HCT116 (cell line): ENCODE results near the gene APP. TPM values are rescaled to one million over a fixed set of nuclear protein-coding genes. Genes with fewer than 3 reads are reported as not detected.

Experiments used
- ATAC-seq: fragments of 200-7000 bp; cut with Tn5 transposase; 2 replicates; pipeline ENCODE4 v1.9.1; 2020; ENCODE audit warnings: mild to moderate bottlenecking, moderate library complexity
- BruUV-seq: library from RNA; stranded (reverse); fragments of 400-500 nt; replicated peaks from 2 replicates; lab custom pipeline; 2021; lab: Mats Ljungman, UMichigan
- CTCF ChIA-PET: fragments of 300-600 bp; sonication (Branson Sonifier 250); formaldehyde crosslinking; loops from one replicate; lab custom pipeline; 2021; ENCODE audit warnings: antibody characterized with exemption; lab: Charles Lee
- POLR2A ChIA-PET: fragments of 300-600, 350-600 bp; sonication (Branson Sonifier 250); formaldehyde crosslinking; loops from one replicate; lab custom pipeline; 2021; ENCODE audit warnings: antibody characterized with exemption; lab: Charles Lee
- RAD21 ChIA-PET, 2 experiments: fragments of 300-600 bp; sonication (Branson Sonifier 250); formaldehyde crosslinking; loops; one replicate each; lab custom pipeline; 2023; ENCODE audit warnings: low total read pairs in 2 of 2; ENCODE audit not compliant: uncharacterized antibody in 2 of 2, unreplicated experiment in 2 of 2, low non-redundant PET in 1 of 2; lab: Charles Lee
- DNase-seq: peaks from one replicate; pipeline ENCODE4 v3.0.0-alpha.2; 2010; ENCODE audit warnings: low read depth, low spot score
- H2AFZ ChIP-seq: fragments of 200-600 bp; shearing (Covaris generic), sonication (generic); 2 replicates; pipeline ENCODE4 v1.6.1; 2017; ENCODE audit warnings: low read depth, mixed run types, mixed read lengths, antibody characterized with exemption, low read length; ENCODE audit not compliant: poor library complexity, severe bottlenecking
- H3K27ac ChIP-seq: 2 replicates; pipeline ENCODE4 v1.5.1; 2012; ENCODE audit warnings: low read depth, low read length
- H3K27me3 ChIP-seq: fragments of 200-600 bp; sonication (generic); 2 replicates; pipeline ENCODE4 v1.6.1; 2016; ENCODE audit warnings: mixed run types, low read length, mixed read lengths; ENCODE audit not compliant: insufficient read depth
- H3K36me3 ChIP-seq, 2 experiments: fragments of 200-500 bp in 1 of 2; fragments of 200-600 bp in 1 of 2; sonication (Bioruptor generic) in 1 of 2; sonication (generic) in 1 of 2; 2 replicates each; pipeline versions ENCODE4 v1.5.1 to v1.6.1; 2014 to 2016; ENCODE audit warnings: low read length in 2 of 2, inconsistent platforms in 1 of 2, mixed read lengths in 1 of 2, mixed run types in 1 of 2; ENCODE audit not compliant: insufficient read depth in 2 of 2, control insufficient read depth in 1 of 2
- H3K4me1 ChIP-seq, 2 experiments: fragments of 200-600 bp in 1 of 2; sonication (generic) in 1 of 2; 2 replicates each; pipeline versions ENCODE4 v1.5.1 to v1.6.1; 2012 to 2017; ENCODE audit warnings: low read length in 2 of 2, inconsistent platforms in 1 of 2, mild to moderate bottlenecking in 1 of 2, mixed read lengths in 1 of 2, mixed run types in 1 of 2, moderate library complexity in 1 of 2; ENCODE audit not compliant: insufficient read depth in 2 of 2, control insufficient read depth in 1 of 2
- H3K4me2 ChIP-seq: fragments of 200-600 bp; sonication (generic); 2 replicates; pipeline ENCODE4 v1.6.1; 2017; ENCODE audit warnings: mixed run types, low read length, mixed read lengths
- H3K4me3 ChIP-seq, 2 experiments: fragments of 200-600 bp in 1 of 2; sonication (generic) in 1 of 2; replicated peaks in 1 of 2; 2 replicates each; pipeline ENCODE4 v1.5.1; 2011 to 2016; ENCODE audit warnings: low read length in 2 of 2, control low read depth in 1 of 2, low read depth in 1 of 2, mild to moderate bottlenecking in 1 of 2, mixed read lengths in 1 of 2, mixed run types in 1 of 2
- H3K79me2 ChIP-seq: fragments of 200-600 bp; sonication (generic); 2 replicates; pipeline ENCODE4 v1.6.1; 2017; ENCODE audit warnings: mild to moderate bottlenecking, mixed run types, low read length, moderate library complexity, mixed read lengths; ENCODE audit not compliant: insufficient read depth
- H3K9ac ChIP-seq: fragments of 200-600 bp; sonication (generic); 2 replicates; pipeline ENCODE4 v1.6.1; 2016; ENCODE audit warnings: low read length, mixed read lengths
- H3K9me2 ChIP-seq: fragments of 200-600 bp; sonication (generic), shearing (Covaris generic); 2 replicates; pipeline ENCODE4 v1.6.1; 2017; ENCODE audit warnings: mixed run types, mild to moderate bottlenecking, moderate library complexity; ENCODE audit not compliant: insufficient read depth
- H3K9me3 ChIP-seq, 2 experiments: fragments of 200-500 bp in 1 of 2; fragments of 200-600 bp in 1 of 2; sonication (Bioruptor generic) in 1 of 2; sonication (generic) in 1 of 2; 2 replicates each; pipeline ENCODE4 v1.6.1; 2014 to 2017; ENCODE audit warnings: low read length in 2 of 2, mixed read lengths in 2 of 2, inconsistent platforms in 1 of 2, low read depth in 1 of 2, mild to moderate bottlenecking in 1 of 2, mixed run types in 1 of 2, moderate library complexity in 1 of 2; ENCODE audit not compliant: control insufficient read depth in 1 of 2, insufficient read depth in 1 of 2
- H4K20me1 ChIP-seq: fragments of 200-600 bp; sonication (generic), shearing (Covaris generic); 2 replicates; pipeline ENCODE4 v1.6.1; 2017; ENCODE audit warnings: mixed run types, mild to moderate bottlenecking, moderate library complexity; ENCODE audit not compliant: insufficient read depth
- EGR1 ChIP-seq: IDR thresholded peaks from 2 replicates; pipeline ENCODE4 v1.6.1; 2012; ENCODE audit warnings: low read depth
- EZH2 ChIP-seq: fragments of 200-600 bp; sonication (generic); IDR thresholded peaks from 2 replicates; pipeline ENCODE4 v1.6.1; 2017; ENCODE audit warnings: antibody characterized with exemption, mixed run types
- RAD21 ChIP-seq: IDR thresholded peaks from 2 replicates; pipeline ENCODE4 v1.6.1; 2012; ENCODE audit warnings: low read depth, mild to moderate bottlenecking
- ZNF274 ChIP-seq: fragments of 200-500 bp; sonication (Bioruptor generic); IDR thresholded peaks from 2 replicates; pipeline ENCODE4 v1.6.1; 2014; ENCODE audit warnings: mild to moderate bottlenecking, low read depth, low read length, inconsistent platforms
- intact Hi-C: fragments of 100-400 bp; cut with micrococcal nuclease; formaldehyde crosslinking; loops from 2 replicates; pipeline ENCODE4 v1.10.0; 2022
- total RNA-seq: library from RNA; stranded (reverse); gene quantifications from one replicate; pipeline ENCODE4 v1.2.1, GENCODE V29; 2021; ENCODE audit not compliant: unreplicated experiment
- TF ChIP-seq, protein P1 (sequence below): IDR thresholded peaks from 2 replicates; pipeline ENCODE4 v1.6.1; 2012; ENCODE audit warnings: low read depth

Gene APP
- total RNA-seq, 1 experiment from 2014 or later = 267 TPM

DNA sequence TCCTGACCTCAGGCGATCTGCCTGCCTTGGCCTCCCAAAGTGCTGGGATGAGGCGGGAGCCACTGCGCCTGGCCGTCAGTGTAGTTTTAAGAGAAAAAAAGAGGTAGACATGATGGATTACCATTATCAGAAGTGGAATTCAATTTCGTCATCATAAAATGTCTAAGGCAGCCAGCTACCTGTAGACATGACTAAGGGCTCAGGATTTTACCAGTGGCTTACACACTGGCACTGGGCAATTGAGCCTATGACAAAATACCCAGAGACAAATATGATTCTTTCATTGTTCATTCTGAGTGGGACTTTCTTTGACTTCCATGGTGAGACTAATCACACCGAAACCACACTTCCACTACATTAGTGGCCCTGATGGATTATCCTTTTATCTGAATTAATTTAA lies 254.3 kb downstream of the APP start:
- RAD21 ChIA-PET = no interaction called here
- Histone ChIP-seq H3K36me3 (no peaks in the 10 kb centered on the region), H3K4me1 (no peaks in the 10 kb centered on the region), H3K27ac (no peak overlapping the region), H4K20me1 (no peaks in the 10 kb centered on the region), H3K9me3 (no peaks in the 10 kb centered on the region), H2AFZ (no peak overlapping the region), H3K9ac (no peak overlapping the region), H3K27me3 (no peaks in the 10 kb centered on the region), H3K4me3 (no peak overlapping the region), H3K4me2 (no peak overlapping the region), H3K9me2 (no peaks in the 10 kb centered on the region), H3K79me2 (peaks cover 5% of the 10 kb centered on the region; the same call in 1 of the 2 replicates)
- ATAC-seq = no peak
- CTCF ChIA-PET = no interaction called here
- BruUV-seq = no TSS peak
- intact Hi-C loops = no loop called here
- TF ChIP-seq EZH2 = no peak
- POLR2A ChIA-PET = no interaction called here
- no peak for DNase-seq

DNA sequence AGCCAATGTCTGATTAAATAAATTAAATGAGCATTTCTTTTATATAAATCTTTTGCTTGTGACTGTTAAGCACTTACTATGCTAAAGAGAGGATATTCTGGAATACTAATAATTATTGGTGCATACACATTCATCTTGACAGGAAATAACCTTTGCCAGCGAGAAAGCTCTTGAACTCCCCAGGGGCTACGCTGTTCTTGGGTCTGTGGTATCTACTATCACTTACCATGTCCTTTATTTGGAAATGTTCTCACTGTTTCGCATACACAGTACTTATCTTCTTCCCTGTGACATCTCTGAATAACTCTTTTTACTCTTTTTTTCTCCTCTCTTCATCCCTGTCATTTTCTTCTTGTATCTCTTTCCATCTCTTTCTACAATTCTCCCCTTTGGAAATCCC lies 257.1 kb downstream of the APP start:
- Histone ChIP-seq H3K4me3 (no peak overlapping the region), H3K4me2 (no peak overlapping the region), H2AFZ (no peak overlapping the region), H3K27me3 (no peaks in the 10 kb centered on the region), H3K36me3 (peaks cover 0 to 4% of the 10 kb centered on the region in 2 experiments; a peak in 1 of 4 replicates), H3K4me1 (no peaks in the 10 kb centered on the region)
- intact Hi-C loops = no loop called here
- BruUV-seq = no TSS peak
- ATAC-seq = no peak
- RAD21 ChIA-PET = no interaction called here
- no peak for DNase-seq
- CTCF ChIA-PET = no interaction called here
- no peak for TF ChIP-seq RAD21
- no peak for TF ChIP-seq ZNF274
- TF ChIP-seq, protein P1, sequence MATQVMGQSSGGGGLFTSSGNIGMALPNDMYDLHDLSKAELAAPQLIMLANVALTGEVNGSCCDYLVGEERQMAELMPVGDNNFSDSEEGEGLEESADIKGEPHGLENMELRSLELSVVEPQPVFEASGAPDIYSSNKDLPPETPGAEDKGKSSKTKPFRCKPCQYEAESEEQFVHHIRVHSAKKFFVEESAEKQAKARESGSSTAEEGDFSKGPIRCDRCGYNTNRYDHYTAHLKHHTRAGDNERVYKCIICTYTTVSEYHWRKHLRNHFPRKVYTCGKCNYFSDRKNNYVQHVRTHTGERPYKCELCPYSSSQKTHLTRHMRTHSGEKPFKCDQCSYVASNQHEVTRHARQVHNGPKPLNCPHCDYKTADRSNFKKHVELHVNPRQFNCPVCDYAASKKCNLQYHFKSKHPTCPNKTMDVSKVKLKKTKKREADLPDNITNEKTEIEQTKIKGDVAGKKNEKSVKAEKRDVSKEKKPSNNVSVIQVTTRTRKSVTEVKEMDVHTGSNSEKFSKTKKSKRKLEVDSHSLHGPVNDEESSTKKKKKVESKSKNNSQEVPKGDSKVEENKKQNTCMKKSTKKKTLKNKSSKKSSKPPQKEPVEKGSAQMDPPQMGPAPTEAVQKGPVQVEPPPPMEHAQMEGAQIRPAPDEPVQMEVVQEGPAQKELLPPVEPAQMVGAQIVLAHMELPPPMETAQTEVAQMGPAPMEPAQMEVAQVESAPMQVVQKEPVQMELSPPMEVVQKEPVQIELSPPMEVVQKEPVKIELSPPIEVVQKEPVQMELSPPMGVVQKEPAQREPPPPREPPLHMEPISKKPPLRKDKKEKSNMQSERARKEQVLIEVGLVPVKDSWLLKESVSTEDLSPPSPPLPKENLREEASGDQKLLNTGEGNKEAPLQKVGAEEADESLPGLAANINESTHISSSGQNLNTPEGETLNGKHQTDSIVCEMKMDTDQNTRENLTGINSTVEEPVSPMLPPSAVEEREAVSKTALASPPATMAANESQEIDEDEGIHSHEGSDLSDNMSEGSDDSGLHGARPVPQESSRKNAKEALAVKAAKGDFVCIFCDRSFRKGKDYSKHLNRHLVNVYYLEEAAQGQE = no peak
- no peak for TF ChIP-seq EGR1
- TF ChIP-seq, all 23 proteins: peak for 0
- Histone ChIP-seq H3K9ac (no peak overlapping the region), H3K9me2 (no peaks in the 10 kb centered on the region), H3K79me2 (peaks cover 5% of the 10 kb centered on the region; the same call in 1 of the 2 replicates), H3K9me3 (no peaks in the 10 kb centered on the region), H3K27ac (no peak overlapping the region), H4K20me1 (no peaks in the 10 kb centered on the region; the same call in 1 of the 2 replicates)
- POLR2A ChIA-PET = no interaction called here
